ENCODE data around the gene PDE6H. TPM values are rescaled to one million over a fixed set of nuclear protein-coding genes. Genes with fewer than 3 reads are reported as not detected.

PDE6H gene
- total and polyA plus RNA-seq, 4 donors: not detected

DNA sequence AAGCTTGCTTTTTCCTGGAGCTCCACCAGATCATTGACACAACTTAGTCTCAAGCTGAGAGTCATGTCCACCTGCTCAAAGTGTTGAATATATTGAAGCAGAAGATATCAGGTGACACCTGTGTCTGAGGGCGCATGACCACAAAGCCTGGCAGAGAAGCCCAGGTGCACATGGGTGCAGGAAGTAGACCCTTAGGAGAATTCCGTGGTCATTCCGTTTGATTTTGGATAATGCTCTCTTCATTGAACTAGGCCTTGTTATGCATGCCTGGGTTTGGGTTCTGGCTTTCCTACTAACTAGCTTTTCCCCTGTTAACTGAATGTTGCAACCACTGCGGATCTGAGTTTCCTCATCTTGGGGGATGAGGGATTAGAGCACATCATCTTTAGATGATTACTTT, 18.6 kb upstream of the PDE6H start:
- H3K27me3 ChIP-seq (ENCODE audit: control insufficient read depth in 1 of 2, insufficient read depth in 2 of 2, low read length in 1 of 2): no peaks in the 10 kb centered on the region
- H3K4me1 ChIP-seq (ENCODE audit: control insufficient read depth in 1 of 2, insufficient read depth in 2 of 2, low read length in 2 of 2): peaks cover 2 to 4% of the 10 kb centered on the region in 2 donors
- intact Hi-C loops (cut with DNase I): loop anchor here in 1 of 2 donors (5.0 kb wide), 1 partner anchor 67 kb away; the partner anchor contains the start of gene MGP
- H3K4me3 ChIP-seq (ENCODE audit: low read length in 2 of 2): no peak overlapping the region
- no peaks in the 10 kb centered on the region for H3K36me3 ChIP-seq (ENCODE audit: control insufficient read depth in 1 of 2, insufficient read depth in 2 of 2, low read length in 1 of 2)
- WGBS, 2 donors: 93 to 94% methylated on average over 4 of the region's 4 CpGs
- H3K9me3 ChIP-seq (ENCODE audit: control insufficient read depth, low read length): no peaks in the 10 kb centered on the region
- peak overlapping the region in 1 of 2 donors; percentile 17 for H3K27ac ChIP-seq (ENCODE audit: low read depth in 1 of 2, low read length in 2 of 2)
- ATAC-seq (ENCODE audit: low FRiP score): no peak
- no peak for DNase-seq

DNA sequence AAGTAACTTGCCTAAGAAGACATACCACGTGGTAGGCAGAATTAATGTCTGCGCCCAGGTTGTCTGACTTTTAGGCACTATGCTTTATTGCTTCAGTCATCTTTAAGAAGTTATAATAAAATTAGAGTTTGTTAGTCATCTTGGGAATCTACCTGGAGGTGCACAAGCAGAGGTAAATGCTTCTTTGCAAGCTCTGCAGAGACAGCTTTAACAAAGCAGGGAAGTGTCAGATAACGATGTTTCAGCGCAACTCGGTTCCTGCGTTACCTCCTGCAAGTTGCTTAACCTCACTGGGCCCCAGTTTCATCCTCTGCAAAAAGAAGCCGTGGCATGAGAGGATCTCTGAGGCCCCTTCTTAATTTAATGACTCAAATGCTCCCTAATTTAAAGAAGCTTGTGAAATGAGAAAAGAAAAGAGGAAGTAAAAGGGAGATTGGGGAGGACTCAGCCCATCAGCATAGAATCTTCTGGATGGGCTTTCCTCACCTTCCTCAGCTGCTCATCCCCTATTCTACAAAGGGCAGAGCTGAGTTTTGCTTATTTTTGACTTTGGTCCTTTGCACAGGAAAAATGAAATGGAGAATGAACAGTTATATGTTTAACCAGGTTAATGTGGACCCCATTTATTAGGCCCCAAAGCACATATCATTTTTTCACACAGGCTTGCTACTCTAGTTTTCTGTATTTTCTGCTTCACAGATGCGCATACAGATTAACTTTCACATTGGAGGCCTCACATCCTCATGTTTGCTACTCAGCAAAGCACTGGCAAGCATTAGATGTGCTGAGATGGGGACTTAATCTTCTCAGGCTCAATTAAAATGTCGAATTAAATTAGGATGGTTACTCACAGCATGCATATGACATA, 16.6 kb upstream of the PDE6H start:
- DNase-seq: no peak
- 86% methylated on average over 9 of the region's 9 CpGs for WGBS, 2 donors
- intact Hi-C loops (cut with DNase I): no loop called here
- H3K9me3 ChIP-seq (ENCODE audit: control insufficient read depth, low read length): no peaks in the 10 kb centered on the region
- peaks cover 2 to 4% of the 10 kb centered on the region in 2 donors for H3K4me1 ChIP-seq (ENCODE audit: control insufficient read depth in 1 of 2, insufficient read depth in 2 of 2, low read length in 2 of 2)
- ATAC-seq (ENCODE audit: low FRiP score): no peak
- H3K27ac ChIP-seq (ENCODE audit: low read depth in 1 of 2, low read length in 2 of 2): peak overlapping the region in 1 of 2 donors; percentile 40
- no peak overlapping the region for H3K4me3 ChIP-seq (ENCODE audit: low read length in 2 of 2)
- H3K27me3 ChIP-seq (ENCODE audit: control insufficient read depth in 1 of 2, insufficient read depth in 2 of 2, low read length in 1 of 2): no peaks in the 10 kb centered on the region
- H3K36me3 ChIP-seq (ENCODE audit: control insufficient read depth in 1 of 2, insufficient read depth in 2 of 2, low read length in 1 of 2): no peaks in the 10 kb centered on the region

DNA sequence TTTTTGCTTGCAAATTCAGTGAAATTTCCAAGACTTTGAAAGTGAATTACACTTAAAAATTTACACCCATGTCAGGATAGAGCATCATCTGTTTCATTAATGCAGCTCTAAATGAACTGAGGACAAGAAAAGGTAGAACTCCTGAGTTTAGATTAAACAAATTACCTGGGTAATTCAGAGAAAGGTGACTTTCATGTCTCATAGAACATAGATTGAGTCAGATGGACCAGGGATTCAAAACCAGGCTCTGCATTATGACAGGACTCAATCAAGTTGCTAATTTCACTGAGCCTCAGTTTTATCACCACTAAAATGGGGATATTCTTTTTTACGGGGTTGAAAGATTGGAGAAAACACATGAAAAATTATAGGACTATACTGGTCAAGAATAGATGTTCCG, 15.9 kb upstream of the PDE6H start:
- Histone ChIP-seq H3K27me3 (ENCODE audit: control insufficient read depth in 1 of 2, insufficient read depth in 2 of 2, low read length in 1 of 2) (no peaks in the 10 kb centered on the region), H3K4me1 (ENCODE audit: control insufficient read depth in 1 of 2, insufficient read depth in 2 of 2, low read length in 2 of 2) (peaks cover 3 to 4% of the 10 kb centered on the region in 2 donors), H3K4me3 (ENCODE audit: low read length in 2 of 2) (no peak overlapping the region), H3K27ac (ENCODE audit: low read depth in 1 of 2, low read length in 2 of 2) (no peak overlapping the region), H3K9me3 (ENCODE audit: control insufficient read depth, low read length) (no peaks in the 10 kb centered on the region), H3K36me3 (ENCODE audit: control insufficient read depth in 1 of 2, insufficient read depth in 2 of 2, low read length in 1 of 2) (no peaks in the 10 kb centered on the region)
- no peak for DNase-seq
- no peak for ATAC-seq (ENCODE audit: low FRiP score)
- intact Hi-C loops (cut with DNase I): no loop called here
- WGBS, 2 donors: 70 to 73% methylated on average over 2 of the region's 2 CpGs

DNA sequence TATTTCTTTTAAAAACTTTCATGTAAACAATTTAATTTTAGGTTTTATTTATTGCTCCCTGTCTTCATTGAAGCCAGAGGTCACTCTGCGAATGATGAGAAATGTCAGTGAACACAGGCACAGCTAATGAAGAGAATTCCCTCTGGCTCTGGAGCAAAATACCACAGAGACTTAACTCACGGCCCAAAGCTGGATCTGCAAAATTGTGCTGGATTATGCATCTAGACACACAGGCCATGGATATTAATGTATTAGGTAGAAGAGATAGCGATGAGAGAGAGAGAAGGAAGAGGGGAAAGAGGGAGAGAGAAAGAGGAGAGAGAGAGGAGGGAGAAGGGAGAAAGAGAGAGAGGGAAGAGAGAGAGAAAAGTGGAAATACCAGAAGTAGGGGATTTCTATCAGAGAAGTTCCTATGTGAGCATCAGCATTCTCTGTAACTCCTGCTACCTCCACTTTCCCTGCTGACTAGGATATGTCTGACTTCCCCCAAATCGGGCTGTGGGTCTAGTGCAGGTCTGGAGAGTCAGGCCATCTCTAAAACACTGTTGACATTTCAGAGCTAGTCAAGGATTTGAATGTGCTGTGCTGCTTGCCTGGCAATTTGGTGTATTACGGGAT, 15.2 kb upstream of the PDE6H start:
- H3K4me3 ChIP-seq (ENCODE audit: low read length in 2 of 2): no peak overlapping the region
- H3K36me3 ChIP-seq (ENCODE audit: control insufficient read depth in 1 of 2, insufficient read depth in 2 of 2, low read length in 1 of 2): no peaks in the 10 kb centered on the region
- peak overlapping the region in 1 of 2 donors; percentile 74 for H3K27ac ChIP-seq (ENCODE audit: low read depth in 1 of 2, low read length in 2 of 2)
- intact Hi-C loops (cut with DNase I): no loop called here
- H3K4me1 ChIP-seq (ENCODE audit: control insufficient read depth in 1 of 2, insufficient read depth in 2 of 2, low read length in 2 of 2): peaks cover 3% of the 10 kb centered on the region in 2 donors
- no peak for ATAC-seq (ENCODE audit: low FRiP score)
- whole genome bisulfite sequencing, 2 donors: 26 to 35% methylated on average over 5 of the region's 5 CpGs
- no peaks in the 10 kb centered on the region for H3K27me3 ChIP-seq (ENCODE audit: control insufficient read depth in 1 of 2, insufficient read depth in 2 of 2, low read length in 1 of 2)
- H3K9me3 ChIP-seq (ENCODE audit: control insufficient read depth, low read length): no peaks in the 10 kb centered on the region
- no peak for DNase-seq

DNA sequence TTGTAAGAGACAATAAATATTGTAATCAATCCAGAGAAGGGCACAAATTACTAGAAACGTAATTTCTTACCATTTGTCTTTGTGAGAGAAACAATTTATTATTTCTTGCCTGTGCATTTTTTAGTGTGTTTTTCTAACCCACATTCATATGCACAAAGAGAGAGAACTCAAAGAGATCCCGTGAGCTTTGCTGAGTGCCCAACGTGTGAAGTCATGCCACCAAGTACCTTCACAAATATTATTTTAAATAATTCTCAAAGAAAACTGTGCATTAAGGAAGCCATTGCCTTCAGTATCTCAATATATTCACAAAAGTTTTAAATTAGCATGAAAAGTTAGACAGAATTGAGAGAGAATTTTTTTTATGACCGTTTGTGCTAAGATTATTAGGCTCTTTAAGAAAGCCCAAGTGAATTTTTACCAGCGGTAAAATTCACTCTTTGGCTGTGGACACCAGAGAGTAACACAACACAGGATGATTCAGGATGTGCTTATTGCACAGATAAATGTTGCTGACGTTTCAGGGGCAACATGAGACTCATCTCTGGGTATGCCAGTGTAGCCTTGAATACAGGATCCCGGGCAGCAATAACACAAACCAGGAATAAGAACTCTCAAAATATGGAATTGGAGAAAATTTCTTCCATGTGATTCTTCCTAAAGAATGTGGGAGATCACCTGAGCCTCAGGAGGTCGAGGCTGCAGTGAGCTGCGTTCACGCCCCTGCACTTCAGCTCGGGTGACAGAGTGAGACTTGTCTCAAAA, 14.3 kb upstream of the PDE6H start:
- H3K36me3 ChIP-seq (ENCODE audit: control insufficient read depth in 1 of 2, insufficient read depth in 2 of 2, low read length in 1 of 2): no peaks in the 10 kb centered on the region
- ATAC-seq (ENCODE audit: low FRiP score) (no peak), DNase-seq (no peak)
- H3K9me3 ChIP-seq (ENCODE audit: control insufficient read depth, low read length): no peaks in the 10 kb centered on the region
- 54 to 58% methylated on average over 11 of the region's 11 CpGs for WGBS, 2 donors
- intact Hi-C loops (cut with DNase I): no loop called here
- no peaks in the 10 kb centered on the region for H3K27me3 ChIP-seq (ENCODE audit: control insufficient read depth in 1 of 2, insufficient read depth in 2 of 2, low read length in 1 of 2)
- H3K4me3 ChIP-seq (ENCODE audit: low read length in 2 of 2): no peak overlapping the region
- peaks cover 0 to 3% of the 10 kb centered on the region in 2 donors for H3K4me1 ChIP-seq (ENCODE audit: control insufficient read depth in 1 of 2, insufficient read depth in 2 of 2, low read length in 2 of 2)
- peak overlapping the region in 1 of 2 donors; percentile 21 for H3K27ac ChIP-seq (ENCODE audit: low read depth in 1 of 2, low read length in 2 of 2)

DNA sequence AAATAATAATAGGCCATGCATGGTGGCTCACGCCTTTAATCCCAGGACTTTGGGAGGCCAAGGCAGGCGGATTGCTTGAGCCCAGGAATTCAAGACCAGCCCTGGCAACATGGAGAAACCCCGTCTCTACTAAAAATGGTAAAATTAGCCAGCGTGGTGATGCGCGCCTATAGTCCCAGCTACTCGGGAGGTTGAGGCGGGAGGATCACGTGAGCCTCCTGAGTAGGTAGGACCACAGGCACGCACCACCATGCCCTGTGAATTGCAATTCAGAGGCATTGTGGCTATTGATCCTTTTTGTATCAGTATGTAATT, 13.8 kb upstream of the PDE6H start:
- intact Hi-C loops (cut with DNase I): no loop called here
- Histone ChIP-seq H3K4me1 (ENCODE audit: control insufficient read depth in 1 of 2, insufficient read depth in 2 of 2, low read length in 2 of 2) (peaks cover 0 to 3% of the 10 kb centered on the region in 2 donors), H3K27me3 (ENCODE audit: control insufficient read depth in 1 of 2, insufficient read depth in 2 of 2, low read length in 1 of 2) (no peaks in the 10 kb centered on the region), H3K36me3 (ENCODE audit: control insufficient read depth in 1 of 2, insufficient read depth in 2 of 2, low read length in 1 of 2) (no peaks in the 10 kb centered on the region), H3K9me3 (ENCODE audit: control insufficient read depth, low read length) (no peaks in the 10 kb centered on the region), H3K4me3 (ENCODE audit: low read length in 2 of 2) (no peak overlapping the region), H3K27ac (ENCODE audit: low read depth in 1 of 2, low read length in 2 of 2) (peak overlapping the region in 1 of 2 donors; percentile 21)
- DNase-seq (no peak), ATAC-seq (ENCODE audit: low FRiP score) (no peak)
- 95% methylated on average over 10 of the region's 10 CpGs for WGBS, 2 donors

DNA sequence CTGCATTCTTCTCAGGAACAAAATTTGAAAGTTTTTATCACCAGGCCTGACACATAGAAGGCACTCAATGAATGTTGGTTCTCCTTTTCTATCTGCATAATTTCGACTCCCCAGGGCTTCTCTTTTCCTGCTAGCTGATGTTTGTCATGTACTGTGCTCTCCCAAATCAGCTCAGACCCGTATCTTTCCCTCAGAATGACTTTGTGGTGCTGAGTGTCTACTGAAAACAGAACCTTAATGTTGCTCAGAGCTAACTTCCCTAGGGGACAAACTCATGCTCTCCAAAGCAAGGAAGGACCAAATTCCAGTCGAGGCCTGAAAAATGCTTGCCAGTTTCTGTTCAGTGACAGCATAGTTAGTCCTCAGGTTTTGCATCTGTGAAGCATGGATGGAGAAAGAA, 13.4 kb upstream of the PDE6H start:
- DNase-seq (no peak), ATAC-seq (ENCODE audit: low FRiP score) (no peak)
- peak overlapping the region in 1 of 2 donors; percentile 48 for H3K27ac ChIP-seq (ENCODE audit: low read depth in 1 of 2, low read length in 2 of 2)
- WGBS, 2 donors: 25 to 27% methylated on average over 3 of the region's 3 CpGs
- no peaks in the 10 kb centered on the region for H3K9me3 ChIP-seq (ENCODE audit: control insufficient read depth, low read length)
- intact Hi-C loops (cut with DNase I): no loop called here
- no peak overlapping the region for H3K4me3 ChIP-seq (ENCODE audit: low read length in 2 of 2)
- no peaks in the 10 kb centered on the region for H3K36me3 ChIP-seq (ENCODE audit: control insufficient read depth in 1 of 2, insufficient read depth in 2 of 2, low read length in 1 of 2)
- no peaks in the 10 kb centered on the region for H3K27me3 ChIP-seq (ENCODE audit: control insufficient read depth in 1 of 2, insufficient read depth in 2 of 2, low read length in 1 of 2)
- peaks cover 0 to 3% of the 10 kb centered on the region in 2 donors for H3K4me1 ChIP-seq (ENCODE audit: control insufficient read depth in 1 of 2, insufficient read depth in 2 of 2, low read length in 2 of 2)

DNA sequence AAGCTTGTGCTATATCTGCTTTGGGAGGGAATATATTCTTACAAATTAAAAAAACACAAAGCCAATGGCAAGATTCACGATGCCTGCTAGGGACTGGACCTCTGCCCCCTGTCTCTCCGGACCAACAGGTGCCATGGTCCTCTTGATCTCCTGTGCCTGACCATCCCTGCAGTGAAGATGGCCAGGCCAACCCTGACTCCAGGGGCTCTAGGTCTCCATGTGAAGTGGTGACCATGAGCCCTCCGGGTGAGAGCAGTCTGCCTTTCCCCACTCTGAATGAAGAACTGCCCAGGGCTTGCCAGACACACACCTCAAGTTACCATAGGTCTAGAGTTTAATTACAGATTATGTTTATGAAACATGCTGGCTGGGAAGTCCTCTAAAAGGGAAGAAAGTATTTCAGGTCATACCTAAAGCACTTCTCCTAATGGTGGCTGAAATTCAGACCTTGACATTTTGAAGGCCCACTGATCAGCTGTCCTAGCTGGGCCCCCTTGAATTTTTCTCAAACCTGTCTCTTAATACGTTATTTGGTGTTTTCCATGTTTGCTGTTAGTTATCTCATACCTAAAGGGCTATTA, 12.8 kb upstream of the PDE6H start:
- intact Hi-C loops (cut with DNase I): no loop called here
- no peaks in the 10 kb centered on the region for H3K27me3 ChIP-seq (ENCODE audit: control insufficient read depth in 1 of 2, insufficient read depth in 2 of 2, low read length in 1 of 2)
- ATAC-seq (ENCODE audit: low FRiP score): no peak
- H3K27ac ChIP-seq (ENCODE audit: low read depth in 1 of 2, low read length in 2 of 2): no peak overlapping the region
- H3K4me1 ChIP-seq (ENCODE audit: control insufficient read depth in 1 of 2, insufficient read depth in 2 of 2, low read length in 2 of 2): peaks cover 0 to 3% of the 10 kb centered on the region in 2 donors
- DNase-seq: no peak
- 80 to 92% methylated on average over 4 of the region's 4 CpGs for WGBS, 2 donors
- H3K36me3 ChIP-seq (ENCODE audit: control insufficient read depth in 1 of 2, insufficient read depth in 2 of 2, low read length in 1 of 2): no peaks in the 10 kb centered on the region
- no peak overlapping the region for H3K4me3 ChIP-seq (ENCODE audit: low read length in 2 of 2)
- no peaks in the 10 kb centered on the region for H3K9me3 ChIP-seq (ENCODE audit: control insufficient read depth, low read length)

Measured in aorta (tissue), 5 donors.